ENCODE data around the gene GPC5.
"Not testable (repeated sequence)": the region's sequence is repeated elsewhere in the genome, so short reads cannot be mapped to it uniquely, and the experiment has no call there.

GRCh38 chr13:92752705-92753104 is 1354.3 kb downstream of the GPC5 start:
- not testable (repeated sequence) for TF ChIP-seq CTCF (IDR thresholded peaks at IDR 0.05 in 8 of 11, conservative IDR thresholded peaks at IDR 0.05 in 3 of 11); POLR2AphosphoS5 (IDR thresholded peaks at IDR 0.05)

Measured in spleen (tissue), 7 donors.